ENCODE measurements around the gene HYAL2. TPM values are rescaled to one million over a fixed set of nuclear protein-coding genes. Genes with fewer than 3 reads are reported as not detected.

The HYAL2 gene
- total and polyA plus RNA-seq, 4 donors: 19.5 to 57.6 (median 33.2) TPM

GRCh38 chr3:50341996-50342650, 19.6 kb upstream of the HYAL2 start:
- Histone ChIP-seq H3K27me3 (ENCODE audit: control insufficient read depth in 4 of 4, insufficient read depth in 4 of 4, low read length in 3 of 4) (no peaks in the 10 kb centered on the region), H3K4me1 (ENCODE audit: control insufficient read depth in 4 of 4, insufficient read depth in 4 of 4, low read length in 3 of 4) (peaks cover 5 to 25% (median 12%) of the 10 kb centered on the region in 4 donors), H3K27ac (ENCODE audit: low read depth in 1 of 2, low read length in 2 of 2) (no peak overlapping the region), H3K36me3 (ENCODE audit: control insufficient read depth in 4 of 4, insufficient read depth in 3 of 4, low read depth in 1 of 4, low read length in 3 of 4) (no peaks in the 10 kb centered on the region), H3K9me3 (ENCODE audit: control insufficient read depth in 4 of 4, low read length in 3 of 4) (no peaks in the 10 kb centered on the region), H3K4me3 (ENCODE audit: low read depth in 1 of 3, low read length in 3 of 3) (no peak overlapping the region), H3K9ac (ENCODE audit: low read depth in 1 of 2, low read length in 2 of 2) (no peak overlapping the region)
- DNase-seq (ENCODE audit: low spot score): no peak
- TF ChIP-seq TAF1 (conservative IDR thresholded peaks at IDR 0.05): no peak
- TF ChIP-seq RAD21 (IDR thresholded peaks at IDR 0.05): no peak
- no peak for TF ChIP-seq YY1 (IDR thresholded peaks at IDR 0.05)
- TF ChIP-seq MAX (IDR thresholded peaks at IDR 0.05): no peak
- no peak for TF ChIP-seq GABPA (IDR thresholded peaks at IDR 0.05 in 1 of 2, conservative IDR thresholded peaks at IDR 0.05 in 1 of 2)
- TF ChIP-seq FOXA1 (IDR thresholded peaks at IDR 0.05): no peak
- no peak for TF ChIP-seq JUND (IDR thresholded peaks at IDR 0.05)
- no peak for TF ChIP-seq RXRA (IDR thresholded peaks at IDR 0.05)
- no peak for TF ChIP-seq FOXA2 (IDR thresholded peaks at IDR 0.05)
- no peak for TF ChIP-seq CTCF (IDR thresholded peaks at IDR 0.05; ENCODE audit: low read depth, low read length, missing input control)
- no peak for TF ChIP-seq HNF4G (IDR thresholded peaks at IDR 0.05)
- TF ChIP-seq SP1 (IDR thresholded peaks at IDR 0.05): no peak
- no peak for TF ChIP-seq ZBTB33 (IDR thresholded peaks at IDR 0.05)
- no peak for TF ChIP-seq REST (IDR thresholded peaks at IDR 0.05)
- TF ChIP-seq EGR1 (IDR thresholded peaks at IDR 0.05; ENCODE audit: low read depth in 2 of 2): no peak
- no peak for TF ChIP-seq ATF3 (IDR thresholded peaks at IDR 0.05)
- 94% methylated on average over 13 of the region's 13 CpGs for WGBS

Data from liver (tissue), 9 donors.